Measurements from ENCODE around the gene CYP19A1.

The CYP19A1 gene

DNA sequence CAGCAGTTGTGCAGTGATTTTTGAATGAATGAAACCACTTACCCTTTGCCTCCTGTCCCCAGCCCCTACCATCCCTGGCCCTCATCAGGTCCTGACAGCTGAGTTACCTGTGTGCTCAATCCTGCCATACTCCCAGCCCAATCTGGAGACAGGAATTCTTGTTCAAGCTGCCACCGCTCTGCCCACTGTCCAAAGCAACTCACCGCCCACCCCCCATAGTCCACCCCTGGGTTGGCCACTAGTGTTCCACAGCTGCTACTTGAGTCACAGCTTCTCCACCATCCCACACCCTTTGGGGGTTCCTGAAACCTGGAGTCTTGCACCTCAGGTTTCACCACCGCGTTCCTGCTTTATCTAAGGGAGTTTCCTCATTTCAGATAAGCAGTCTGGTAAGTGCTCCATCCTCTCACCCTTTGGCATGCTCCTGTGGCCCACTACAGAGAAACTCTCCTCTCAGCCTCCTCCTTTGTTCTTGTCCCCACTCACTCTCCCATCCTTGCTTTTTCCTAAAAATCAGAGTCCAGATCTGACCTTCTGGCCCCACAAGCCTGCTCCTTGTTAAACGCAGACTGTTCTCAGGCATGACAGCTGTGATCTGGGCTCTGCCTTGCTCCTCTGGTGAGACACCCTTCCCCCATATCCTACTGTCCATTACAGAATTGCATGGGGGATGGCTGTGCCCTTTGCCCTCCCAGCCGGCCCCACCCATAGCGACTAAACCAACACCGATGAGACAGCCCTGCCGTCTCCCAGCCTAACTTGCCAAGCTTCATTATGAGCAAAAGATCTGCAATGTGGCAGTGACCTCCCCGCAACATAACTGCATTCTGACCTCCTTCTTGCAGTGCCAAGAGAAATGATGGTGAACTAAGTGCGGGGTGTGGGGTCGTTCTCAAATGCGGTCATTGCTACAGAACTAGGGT lies 50.0 kb downstream of the CYP19A1 start:
- Histone ChIP-seq H3K4me3 (ENCODE audit: low read depth, low read length) (no peak overlapping the region), H3K4me1 (ENCODE audit: control insufficient read depth, insufficient read depth, low read length) (no peaks in the 10 kb centered on the region), H3K27ac (ENCODE audit: extremely low read depth, low read depth, low read length) (no peak overlapping the region), H3K36me3 (ENCODE audit: control insufficient read depth in 2 of 2, insufficient read depth in 1 of 2, low read length in 2 of 2) (no peaks in the 10 kb centered on the region), H3K9me3 (ENCODE audit: control insufficient read depth, insufficient read depth, low read depth, low read length) (no peaks in the 10 kb centered on the region)
- POLR2A ChIA-PET, result no interaction called here
- CTCF ChIA-PET, result interaction anchor here (3.1 kb wide), 1 partner anchor 93 kb away, joined by 16 read pairs; no protein-coding TSS in a partner anchor
- no peak for TF ChIP-seq ZNF391 (tag by site-specific recombination; IDR thresholded peaks at IDR 0.05; ENCODE audit: borderline replicate concordance, low read depth)
- no peak for TF ChIP-seq ZSCAN30 (tag by site-specific recombination; IDR thresholded peaks at IDR 0.05)
- no peak for TF ChIP-seq GFI1B (tag by site-specific recombination; IDR thresholded peaks at IDR 0.05)
- no peak for TF ChIP-seq ZNF362 (tag by site-specific recombination; IDR thresholded peaks at IDR 0.05)
- no peak for TF ChIP-seq ZNF157 (tag by site-specific recombination; IDR thresholded peaks at IDR 0.05)
- no peak for TF ChIP-seq WT1 (tag by site-specific recombination; IDR thresholded peaks at IDR 0.05)
- TF ChIP-seq, protein P1, sequence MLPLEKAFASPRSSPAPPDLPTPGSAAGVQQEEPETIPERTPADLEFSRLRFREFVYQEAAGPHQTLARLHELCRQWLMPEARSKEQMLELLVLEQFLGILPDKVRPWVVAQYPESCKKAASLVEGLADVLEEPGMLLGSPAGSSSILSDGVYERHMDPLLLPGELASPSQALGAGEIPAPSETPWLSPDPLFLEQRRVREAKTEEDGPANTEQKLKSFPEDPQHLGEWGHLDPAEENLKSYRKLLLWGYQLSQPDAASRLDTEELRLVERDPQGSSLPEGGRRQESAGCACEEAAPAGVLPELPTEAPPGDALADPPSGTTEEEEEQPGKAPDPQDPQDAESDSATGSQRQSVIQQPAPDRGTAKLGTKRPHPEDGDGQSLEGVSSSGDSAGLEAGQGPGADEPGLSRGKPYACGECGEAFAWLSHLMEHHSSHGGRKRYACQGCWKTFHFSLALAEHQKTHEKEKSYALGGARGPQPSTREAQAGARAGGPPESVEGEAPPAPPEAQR (tag by site-specific recombination; IDR thresholded peaks at IDR 0.05), result no peak
- TF ChIP-seq ZNF629 (tag by site-specific recombination; IDR thresholded peaks at IDR 0.05), result no peak
- TF ChIP-seq ZNF133 (tag by site-specific recombination; IDR thresholded peaks at IDR 0.05), result no peak
- TF ChIP-seq ZNF510 (tag by site-specific recombination; IDR thresholded peaks at IDR 0.05; ENCODE audit: insufficient replicate concordance), result no peak
- no peak for TF ChIP-seq ZNF777 (tag by site-specific recombination; IDR thresholded peaks at IDR 0.05; ENCODE audit: borderline replicate concordance)
- no peak for TF ChIP-seq ZNF174 (tag by site-specific recombination; IDR thresholded peaks at IDR 0.05)
- TF ChIP-seq, protein P2, sequence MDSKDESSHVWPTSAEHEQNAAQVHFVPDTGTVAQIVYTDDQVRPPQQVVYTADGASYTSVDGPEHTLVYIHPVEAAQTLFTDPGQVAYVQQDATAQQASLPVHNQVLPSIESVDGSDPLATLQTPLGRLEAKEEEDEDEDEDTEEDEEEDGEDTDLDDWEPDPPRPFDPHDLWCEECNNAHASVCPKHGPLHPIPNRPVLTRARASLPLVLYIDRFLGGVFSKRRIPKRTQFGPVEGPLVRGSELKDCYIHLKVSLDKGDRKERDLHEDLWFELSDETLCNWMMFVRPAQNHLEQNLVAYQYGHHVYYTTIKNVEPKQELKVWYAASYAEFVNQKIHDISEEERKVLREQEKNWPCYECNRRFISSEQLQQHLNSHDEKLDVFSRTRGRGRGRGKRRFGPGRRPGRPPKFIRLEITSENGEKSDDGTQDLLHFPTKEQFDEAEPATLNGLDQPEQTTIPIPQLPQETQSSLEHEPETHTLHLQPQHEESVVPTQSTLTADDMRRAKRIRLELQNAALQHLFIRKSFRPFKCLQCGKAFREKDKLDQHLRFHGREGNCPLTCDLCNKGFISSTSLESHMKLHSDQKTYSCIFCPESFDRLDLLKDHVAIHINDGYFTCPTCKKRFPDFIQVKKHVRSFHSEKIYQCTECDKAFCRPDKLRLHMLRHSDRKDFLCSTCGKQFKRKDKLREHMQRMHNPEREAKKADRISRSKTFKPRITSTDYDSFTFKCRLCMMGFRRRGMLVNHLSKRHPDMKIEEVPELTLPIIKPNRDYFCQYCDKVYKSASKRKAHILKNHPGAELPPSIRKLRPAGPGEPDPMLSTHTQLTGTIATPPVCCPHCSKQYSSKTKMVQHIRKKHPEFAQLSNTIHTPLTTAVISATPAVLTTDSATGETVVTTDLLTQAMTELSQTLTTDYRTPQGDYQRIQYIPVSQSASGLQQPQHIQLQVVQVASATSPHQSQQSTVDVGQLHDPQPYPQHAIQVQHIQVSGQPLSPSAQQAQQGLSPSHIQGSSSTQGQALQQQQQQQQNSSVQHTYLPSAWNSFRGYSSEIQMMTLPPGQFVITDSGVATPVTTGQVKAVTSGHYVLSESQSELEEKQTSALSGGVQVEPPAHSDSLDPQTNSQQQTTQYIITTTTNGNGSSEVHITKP (tag by site-specific recombination; IDR thresholded peaks at IDR 0.05), result no peak
- TF ChIP-seq SCRT2 (tag by site-specific recombination; IDR thresholded peaks at IDR 0.05), result no peak
- no peak for TF ChIP-seq ZBTB48 (tag by site-specific recombination; IDR thresholded peaks at IDR 0.05)

GRCh38 chr15:51286816-51287215 lies 51.6 kb downstream of the CYP19A1 start:
- Histone ChIP-seq H3K36me3 (ENCODE audit: control insufficient read depth in 2 of 2, insufficient read depth in 1 of 2, low read length in 2 of 2) (no peaks in the 10 kb centered on the region), H3K9me3 (ENCODE audit: control insufficient read depth, insufficient read depth, low read depth, low read length) (no peaks in the 10 kb centered on the region), H3K4me3 (ENCODE audit: low read depth, low read length) (no peak overlapping the region), H3K4me1 (ENCODE audit: control insufficient read depth, insufficient read depth, low read length) (no peaks in the 10 kb centered on the region), H3K27ac (ENCODE audit: extremely low read depth, low read depth, low read length) (no peak overlapping the region)
- TF ChIP-seq ZBTB44 (tag by site-specific recombination; IDR thresholded peaks at IDR 0.05) (no peak), SP7 (tag by site-specific recombination; IDR thresholded peaks at IDR 0.05) (no peak), HOXC10 (CRISPR knock-in tag; IDR thresholded peaks at IDR 0.05) (no peak), ZNF510 (tag by site-specific recombination; IDR thresholded peaks at IDR 0.05; ENCODE audit: insufficient replicate concordance) (no peak), FEZF1 (tag by site-specific recombination; IDR thresholded peaks at IDR 0.05) (no peak)
- CTCF ChIA-PET, result interaction anchor here (0.6 to 3.1 kb wide), 5 partner anchors 15 to 215 kb away, joined by 3 to 16 read pairs (median 6); no protein-coding TSS in a partner anchor
- POLR2A ChIA-PET, result no interaction called here
